Measurements from ENCODE around the gene CCDC184.
"Not testable (repeated sequence)": the region's sequence is repeated elsewhere in the genome, so short reads cannot be mapped to it uniquely, and the experiment has no call there.

CCDC184 gene

DNA sequence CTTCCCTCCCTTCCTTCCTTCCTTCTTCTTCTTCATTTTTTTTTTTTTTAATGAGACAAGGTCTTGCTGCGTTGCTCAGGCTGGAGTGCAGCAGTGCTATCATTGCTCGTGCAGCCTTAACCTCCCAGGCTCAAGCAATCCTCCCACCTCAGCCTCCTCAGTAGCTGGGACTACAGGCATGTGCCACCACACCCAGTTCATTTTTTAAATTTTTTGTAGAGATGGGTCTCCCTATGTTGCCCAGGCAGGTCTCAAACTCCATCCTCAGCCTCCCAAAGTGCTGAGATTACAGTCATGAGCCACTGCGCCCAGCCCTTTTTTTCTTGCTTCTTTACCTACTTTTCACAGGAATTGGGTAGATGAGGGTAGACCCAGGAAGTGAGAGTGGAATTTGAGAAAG is 18.1 kb downstream of the CCDC184 start:
- no peak for DNase-seq (ENCODE audit: low read depth in 3 of 3, low spot score in 1 of 3)

DNA sequence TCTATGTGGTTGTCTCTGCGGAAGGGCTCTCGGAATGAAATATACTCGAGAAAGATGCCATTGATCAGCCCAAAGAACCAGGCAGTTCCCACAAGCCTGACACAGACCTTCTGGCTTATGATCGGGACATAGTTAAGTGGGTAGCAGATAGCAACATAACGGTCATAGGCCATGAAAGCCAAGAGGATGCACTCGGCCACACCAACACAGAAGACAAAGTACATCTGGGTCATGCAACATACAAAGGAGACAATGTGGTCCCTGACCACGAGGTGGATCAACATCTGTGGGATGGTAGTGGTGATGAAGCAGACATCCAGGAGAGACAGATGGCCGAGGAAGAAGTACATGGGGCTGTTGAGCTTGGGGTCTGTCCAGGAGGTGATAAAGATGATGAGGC is 19.3 kb downstream of the CCDC184 start:
- DNase-seq (ENCODE audit: low read depth in 3 of 3, low spot score in 1 of 3) = no peak

DNA sequence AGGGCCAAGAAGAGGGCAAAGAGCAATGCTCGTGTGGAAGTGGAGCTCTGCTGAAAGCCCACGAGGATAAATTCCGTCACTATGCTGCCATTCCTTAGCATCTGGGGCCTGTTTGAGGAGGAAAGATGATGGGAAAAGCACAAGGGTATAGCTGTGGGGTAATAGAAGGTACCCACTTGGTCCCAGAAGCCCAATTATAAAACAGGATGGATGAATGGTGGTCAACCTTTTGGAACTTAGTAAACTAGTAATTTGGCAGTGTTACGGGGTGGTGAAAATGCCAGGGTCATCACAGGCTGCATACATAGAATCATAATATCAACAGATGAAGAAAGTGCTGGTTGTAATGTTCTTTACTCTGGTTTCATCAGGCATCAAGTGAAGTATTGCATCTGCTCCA is 19.7 kb downstream of the CCDC184 start, which contains the start of gene OR10AD1:
Gene OR10AD1 (minus strand): TSS at position 101 of the 400 bp plus-strand sequence. CDS start 0 bp downstream, at position 101.
- DNase-seq (ENCODE audit: low read depth in 3 of 3, low spot score in 1 of 3) = no peak

DNA sequence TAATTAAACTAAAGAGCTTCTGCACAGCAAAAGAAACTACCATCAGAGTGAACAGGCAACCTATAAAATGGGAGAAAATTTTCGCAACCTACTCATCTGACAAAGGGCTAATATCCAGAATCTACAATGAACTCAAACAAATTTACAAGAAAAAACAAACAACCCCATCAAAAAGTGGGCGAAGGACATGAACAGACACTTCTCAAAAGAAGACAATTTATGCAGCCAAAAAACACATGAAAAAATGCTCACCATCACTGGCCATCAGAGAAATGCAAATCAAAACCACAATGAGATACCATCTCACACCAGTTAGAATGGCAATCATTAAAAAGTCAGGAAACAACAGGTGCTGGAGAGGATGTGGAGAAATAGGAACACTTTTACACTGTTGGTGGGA is 26.1 kb downstream of the CCDC184 start:
- not testable (repeated sequence) for DNase-seq (ENCODE audit: low read depth in 3 of 3, low spot score in 1 of 3)

DNA sequence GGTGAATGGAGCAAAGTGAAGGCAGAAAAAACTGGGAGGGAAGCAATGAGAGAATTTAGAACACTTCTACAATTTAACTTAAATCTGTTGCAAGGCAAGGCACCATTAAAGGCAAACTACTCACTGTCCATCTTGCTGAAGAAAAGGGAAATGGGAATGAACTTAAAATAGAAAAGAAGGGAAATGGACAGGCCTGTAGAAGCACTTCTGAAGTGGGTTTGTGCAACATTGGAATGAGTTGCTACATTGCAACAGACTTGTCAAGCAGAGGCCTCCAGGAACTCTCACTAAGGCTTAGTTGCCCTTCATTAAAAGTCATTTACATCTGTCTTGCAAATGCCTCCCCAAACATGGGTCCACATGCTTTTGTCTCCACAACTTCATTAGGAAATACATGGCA is 33.3 kb downstream of the CCDC184 start:
- DNase-seq (ENCODE audit: low read depth in 3 of 3, low spot score in 1 of 3) = no peak

DNA sequence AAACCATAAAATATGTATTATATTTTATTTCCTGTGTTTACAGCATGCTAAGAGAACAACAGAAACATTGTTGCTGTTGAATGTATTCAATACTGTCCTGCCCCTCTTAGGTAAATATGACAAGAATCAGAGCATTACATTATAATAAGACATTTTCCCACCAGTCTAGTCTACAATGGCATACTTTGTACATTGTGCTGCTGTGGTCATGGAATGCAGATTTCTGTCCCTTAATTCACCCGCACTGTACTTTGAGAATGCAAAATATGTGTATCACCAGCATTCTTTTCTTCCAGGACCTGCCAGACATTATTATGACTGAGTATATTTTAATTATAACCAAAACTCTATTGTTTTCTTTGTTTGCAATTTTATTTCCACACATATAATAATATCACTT is 36.2 kb downstream of the CCDC184 start:
- no peak for DNase-seq (ENCODE audit: low read depth in 3 of 3, low spot score in 1 of 3)

DNA sequence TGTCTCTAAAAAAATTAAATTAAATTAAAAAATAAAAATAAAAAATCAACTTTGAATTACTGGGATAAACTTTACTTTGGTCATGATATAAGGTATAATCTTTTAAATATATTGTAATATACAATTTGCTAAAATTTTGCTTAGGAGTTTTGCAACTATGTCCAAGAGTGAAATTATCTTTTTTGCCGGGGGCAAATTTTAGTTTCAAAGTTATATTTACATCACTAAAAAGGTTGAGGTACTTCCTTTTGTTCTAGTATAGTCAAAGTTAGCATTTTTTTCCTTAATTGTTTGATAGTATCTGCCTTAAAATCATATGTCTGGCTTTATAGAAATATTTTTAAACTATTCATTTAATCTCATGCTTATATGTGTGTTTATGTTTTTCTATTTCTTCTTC is 37.3 kb downstream of the CCDC184 start:
- no peak for DNase-seq (ENCODE audit: low read depth in 3 of 3, low spot score in 1 of 3)

DNA sequence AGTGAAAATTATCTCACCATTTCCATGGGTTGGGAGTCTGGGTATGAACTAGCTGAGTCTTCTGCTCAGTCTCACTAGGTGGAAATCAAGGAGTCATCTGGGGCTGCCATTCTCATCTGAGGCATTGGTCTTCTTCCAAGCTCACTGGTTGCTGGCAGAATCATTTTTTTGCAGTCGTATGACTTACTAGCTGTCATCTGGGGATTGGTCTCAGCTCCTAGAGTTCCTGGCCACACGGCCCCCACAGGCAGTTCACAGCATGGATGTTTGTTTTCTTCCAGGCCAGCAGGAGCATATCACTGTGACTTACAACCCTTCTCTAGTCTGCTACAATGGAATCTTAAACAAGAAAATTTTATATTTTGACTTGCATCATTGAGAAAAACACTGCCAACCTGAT is 38.2 kb downstream of the CCDC184 start:
- DNase-seq (ENCODE audit: low read depth in 3 of 3, low spot score in 1 of 3) = no peak

DNA sequence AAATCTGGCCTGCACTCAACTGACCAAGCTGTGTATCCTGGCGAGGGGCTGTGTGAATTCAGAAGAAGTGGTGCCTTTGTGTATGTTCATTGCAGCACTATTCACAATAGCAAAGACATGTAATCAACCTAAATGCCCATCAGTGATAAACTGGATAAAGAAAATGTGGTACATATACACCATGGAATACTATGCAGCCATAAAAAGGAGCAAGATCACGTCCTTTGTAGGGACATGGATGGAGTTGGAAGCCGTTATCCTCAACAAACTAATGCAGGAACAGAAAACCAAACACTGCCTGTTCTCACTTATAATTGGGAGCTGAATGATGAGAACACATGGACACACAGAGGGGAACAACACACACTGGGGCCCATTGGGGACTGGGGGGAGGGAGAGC is 41.1 kb downstream of the CCDC184 start:
- DNase-seq (ENCODE audit: low read depth in 3 of 3, low spot score in 1 of 3) = not testable (repeated sequence)

DNA sequence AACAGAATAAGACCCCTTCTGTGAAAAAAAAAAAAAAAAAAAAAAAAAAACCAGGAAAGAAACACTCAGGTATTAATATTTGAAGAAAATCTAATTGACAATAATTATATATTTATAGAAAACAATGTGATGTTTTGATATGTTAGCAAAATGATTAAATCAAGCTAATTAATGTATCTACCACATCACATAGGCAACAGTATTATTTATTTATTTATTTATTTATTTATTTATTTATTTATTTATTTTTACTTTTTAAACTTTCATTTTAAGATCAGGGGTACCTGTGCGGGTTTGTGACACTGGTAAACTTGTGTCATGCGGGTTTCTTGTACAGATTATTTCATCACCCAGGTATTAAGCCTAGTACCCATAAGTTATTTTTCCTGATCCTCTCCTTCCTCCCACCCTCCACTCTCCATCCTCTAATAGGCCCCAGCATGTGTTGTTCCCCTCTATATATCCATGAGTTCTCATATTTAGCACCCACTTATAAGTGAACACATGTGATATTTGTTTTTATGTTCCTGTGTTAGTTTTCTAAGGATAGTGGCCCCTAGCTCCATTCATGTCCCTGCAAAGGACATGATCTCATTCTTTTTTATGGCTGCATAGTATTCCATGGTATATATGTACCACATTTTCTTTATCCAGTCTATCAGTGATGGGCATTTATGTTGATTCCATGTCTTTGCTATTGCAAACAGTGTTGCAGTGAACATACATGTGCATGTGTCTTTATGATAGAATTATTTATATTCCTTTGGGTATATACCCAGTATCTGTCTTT is 47.9 kb downstream of the CCDC184 start:
- DNase-seq (ENCODE audit: low read depth in 3 of 3, low spot score in 1 of 3) = not testable (repeated sequence)
